K562 (cell line): ENCODE results near the gene RTN4. TPM values are rescaled to one million over a fixed set of nuclear protein-coding genes. Genes with fewer than 3 reads are reported as not detected.

Source experiments
- ATF1 ChIP-seq, 2 experiments: fragments of 450-650 bp in 1 of 2; IDR thresholded peaks; 2 replicates each; pipeline ENCODE4 v1.6.1; 2016; ENCODE audit warnings: missing compliant biosample characterization in 1 of 2, missing genetic modification characterization in 1 of 2
- BCOR ChIP-seq: fragments of 450-650 bp; IDR thresholded peaks from 2 replicates; pipeline ENCODE4 v1.6.1; 2016
- CBX1 ChIP-seq: sonication (generic); IDR thresholded peaks from 2 replicates; pipeline ENCODE4 v1.6.1; 2016; ENCODE audit warnings: antibody characterized with exemption, low read depth, mild to moderate bottlenecking
- CHD2 ChIP-seq: IDR thresholded peaks from 2 replicates; pipeline ENCODE4 v1.6.1; 2011; ENCODE audit warnings: low read depth, low read length
- ETV6 ChIP-seq, 3 experiments: fragments of 150-350 bp in 1 of 3; sonication (generic) in 1 of 3; formaldehyde crosslinking in 1 of 3; IDR thresholded peaks; 2 replicates each; pipeline versions ENCODE4 v1.6.1 to v1.8.0; 2014 to 2022; ENCODE audit warnings: borderline replicate concordance in 2 of 3, low read depth in 2 of 3, antibody characterized with exemption in 1 of 3, low read length in 1 of 3, mild to moderate bottlenecking in 1 of 3, missing genetic modification reagents in 1 of 3
- HDAC1 ChIP-seq, 2 experiments: fragments of 450-650 bp; IDR thresholded peaks; 2 replicates each; pipeline ENCODE4 v1.6.1; 2016 to 2017; ENCODE audit warnings: inconsistent platforms in 1 of 2, mild to moderate bottlenecking in 1 of 2, moderate library complexity in 1 of 2
- HLTF ChIP-seq: fragments of 450-650 bp; IDR thresholded peaks from 2 replicates; pipeline ENCODE4 v1.6.1; 2016
- HSF4 ChIP-seq: fragments of 250-450 bp; sonication (Bioruptor Pico); IDR thresholded peaks from 2 replicates; pipeline ENCODE4 v2.1.2; 2022; ENCODE audit warnings: mild to moderate bottlenecking, moderate library complexity, borderline replicate concordance
- MCM3 ChIP-seq: fragments of 450-650 bp; IDR thresholded peaks from 2 replicates; pipeline ENCODE4 v1.6.1; 2016
- POLR2G ChIP-seq: fragments of 200-400 bp; formaldehyde crosslinking; IDR thresholded peaks from 2 replicates; pipeline ENCODE4 v1.6.1; 2017; ENCODE audit warnings: low read depth, mild to moderate bottlenecking, antibody characterized with exemption, low read length, moderate library complexity
- POLR2H ChIP-seq: IDR thresholded peaks from 2 replicates; pipeline ENCODE4 v1.6.1; 2016; ENCODE audit warnings: missing genetic modification characterization, low read depth, mild to moderate bottlenecking, control low read depth, missing compliant biosample characterization, moderate library complexity
- POU5F1 ChIP-seq: fragments of 150-350 bp; IDR thresholded peaks from 2 replicates; pipeline ENCODE4 v1.6.1; 2014; ENCODE audit warnings: borderline replicate concordance, low read length, low read depth, mild to moderate bottlenecking; ENCODE audit not compliant: partially characterized antibody
- SLC30A9 ChIP-seq: fragments of 250-450 bp; sonication (Bioruptor Pico); IDR thresholded peaks from 2 replicates; pipeline ENCODE4 v1.8.0; 2022; ENCODE audit warnings: mild to moderate bottlenecking, moderate library complexity
- SMARCC2 ChIP-seq: fragments of 450-650 bp; IDR thresholded peaks from 2 replicates; pipeline ENCODE4 v1.6.1; 2017; ENCODE audit warnings: antibody characterized with exemption, moderate library complexity, mild to moderate bottlenecking, low read depth
- STAT5B ChIP-seq: fragments of 250-450 bp; sonication (Bioruptor Pico); IDR thresholded peaks from 2 replicates; pipeline ENCODE4 v1.8.0; 2021; ENCODE audit warnings: mild to moderate bottlenecking, inconsistent platforms
- TAF1 ChIP-seq: IDR thresholded peaks from 2 replicates; pipeline ENCODE4 v1.6.1; 2011; ENCODE audit warnings: mild to moderate bottlenecking, low read length, moderate library complexity; ENCODE audit not compliant: insufficient read depth, control insufficient read depth, severe bottlenecking; ENCODE audit errors: extremely low read depth
- TBL1XR1 ChIP-seq, 2 experiments: IDR thresholded peaks; 2 replicates each; pipeline ENCODE4 v1.6.1; 2012; ENCODE audit warnings: improper control_type of control experiment in 2 of 2, low read length in 2 of 2, mild to moderate bottlenecking in 1 of 2
- ZKSCAN1 ChIP-seq: fragments of 150-350 bp; IDR thresholded peaks from 2 replicates; pipeline ENCODE4 v1.6.1; 2016; ENCODE audit warnings: low read depth, low read length
- ZNF444 ChIP-seq: fragments of 250-450 bp; sonication (Bioruptor Pico); IDR thresholded peaks from 2 replicates; pipeline ENCODE4 v1.4.0; 2020; ENCODE audit warnings: mild to moderate bottlenecking, moderate library complexity
- ZNF668 ChIP-seq: fragments of 250-450 bp; sonication (Bioruptor Pico); IDR thresholded peaks from 2 replicates; pipeline ENCODE4 v1.8.0; 2022; ENCODE audit warnings: mild to moderate bottlenecking, inconsistent platforms
- ZNF766 ChIP-seq: fragments of 200-800 bp; sonication (Bioruptor generic); conservative IDR thresholded peaks from 2 replicates; pipeline ENCODE4 v1.6.1; 2016; ENCODE audit warnings: missing genetic modification characterization, missing compliant biosample characterization
- polyA plus RNA-seq, 8 experiments: library from polyadenylated mRNA; depleted of rRNA in 4 of 8; stranded (reverse) in 5 of 8; unstranded in 3 of 8; fragments of >200 nt; fragmentation: Nextera tagmentation in 2 of 8; fragmentation: Illumina TruSeq in 1 of 8; extraction: Ambion mirVana in 2 of 8; extraction: Trizol in 1 of 8; gene quantifications; 2 replicates each; pipeline versions ENCODE4 v1.2.1 to v1.2.3, GENCODE V29; 2011 to 2014; ENCODE audit warnings: inconsistent platforms in 1 of 8, missing spikeins in 1 of 8
- total RNA-seq, 7 experiments: library from RNA; depleted of rRNA in 6 of 7; stranded (reverse); fragments of >200 nt in 6 of 7; fragmentation: Illumina TruSeq in 2 of 7; extraction: Trizol in 2 of 7; gene quantifications; 2 replicates each; pipeline versions ENCODE4 v1.2.1 to v1.2.3, GENCODE V29; 2011 to 2021; ENCODE audit warnings: low replicate concordance in 1 of 7
- TF ChIP-seq, protein P1 (sequence below): fragments of 450-650 bp; IDR thresholded peaks from 2 replicates; pipeline ENCODE4 v1.6.1; 2018; ENCODE audit warnings: mild to moderate bottlenecking, low read depth; ENCODE audit not compliant: partially characterized antibody
- TF ChIP-seq, protein P2 (sequence below): IDR thresholded peaks from 2 replicates; pipeline ENCODE4 v1.6.1; 2011; ENCODE audit not compliant: insufficient read length; ENCODE audit errors: extremely low read depth
- TF ChIP-seq, protein P3 (sequence below): fragments of 450-650 bp; formaldehyde crosslinking; IDR thresholded peaks from 2 replicates; pipeline ENCODE4 v1.4.0; 2020; ENCODE audit warnings: mild to moderate bottlenecking, moderate library complexity

Gene RTN4
- total and polyA plus RNA-seq, 9 of the 15 experiments (the other 6 are each of a cell fraction or from before 2014, with no cell fraction given) = 73.0 to 248 (median 116) TPM

DNA sequence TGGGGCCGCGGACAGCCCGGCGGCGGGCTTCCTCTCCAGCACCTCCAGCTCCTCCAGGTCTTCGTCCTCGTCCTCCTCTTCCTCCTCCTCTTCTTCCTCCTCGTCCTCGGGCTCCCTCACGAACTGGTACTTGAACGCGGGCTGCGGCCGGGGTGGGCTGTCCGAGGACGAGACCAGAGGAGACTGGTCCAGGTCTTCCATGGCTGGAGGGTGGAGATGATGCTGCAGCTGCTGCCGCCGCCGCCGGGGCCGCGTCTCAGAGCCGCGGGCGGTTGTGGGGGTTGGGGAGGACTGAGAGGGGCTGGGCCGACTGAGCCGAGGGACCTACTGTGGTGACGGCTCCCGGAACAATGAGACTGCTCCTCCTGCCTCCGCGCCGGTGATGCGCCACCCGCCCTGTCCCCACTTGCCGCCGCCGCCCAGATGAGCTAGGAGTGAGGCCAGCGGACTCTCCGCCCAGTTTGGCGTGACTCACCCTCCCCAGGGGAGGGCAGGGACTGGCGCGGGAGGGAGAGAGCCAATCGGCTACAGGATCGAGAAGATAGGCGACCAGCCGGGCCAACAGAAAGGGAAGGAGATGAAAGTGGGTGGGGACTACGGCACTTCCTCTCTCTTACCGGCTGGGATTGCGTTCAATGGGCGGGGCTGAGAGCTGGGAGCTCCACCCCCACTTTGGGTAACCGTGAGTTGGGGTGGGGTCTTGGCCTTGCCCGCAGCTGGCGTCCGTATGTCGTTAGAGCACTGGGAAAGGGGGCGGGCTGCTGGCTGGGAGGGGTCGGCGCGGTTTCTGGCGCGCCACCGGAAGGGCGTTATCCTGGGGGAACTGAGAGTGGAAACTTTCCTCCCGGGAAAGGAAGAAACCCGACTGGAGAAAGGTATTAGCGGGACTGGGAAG is at the start of gene RTN4 (continued):
- no peak; a peak in 1 of 4 replicates for TF ChIP-seq ETV6 (IDR thresholded peaks at IDR 0.05; ENCODE audit: borderline replicate concordance in 1 of 2, low read depth in 2 of 2, low read length in 1 of 2)
- TF ChIP-seq ETV6 (CRISPR knock-in tag; IDR thresholded peaks at IDR 0.05; ENCODE audit: borderline replicate concordance) = no peak
- TF ChIP-seq HDAC1 (IDR thresholded peaks at IDR 0.05) = peak in 1 of 2 experiments; percentile 57; a peak in 1 of 4 replicates
- TF ChIP-seq TAF1 = peak; percentile 95
- peak; percentile 97 for TF ChIP-seq POLR2G
- TF ChIP-seq, protein P1, sequence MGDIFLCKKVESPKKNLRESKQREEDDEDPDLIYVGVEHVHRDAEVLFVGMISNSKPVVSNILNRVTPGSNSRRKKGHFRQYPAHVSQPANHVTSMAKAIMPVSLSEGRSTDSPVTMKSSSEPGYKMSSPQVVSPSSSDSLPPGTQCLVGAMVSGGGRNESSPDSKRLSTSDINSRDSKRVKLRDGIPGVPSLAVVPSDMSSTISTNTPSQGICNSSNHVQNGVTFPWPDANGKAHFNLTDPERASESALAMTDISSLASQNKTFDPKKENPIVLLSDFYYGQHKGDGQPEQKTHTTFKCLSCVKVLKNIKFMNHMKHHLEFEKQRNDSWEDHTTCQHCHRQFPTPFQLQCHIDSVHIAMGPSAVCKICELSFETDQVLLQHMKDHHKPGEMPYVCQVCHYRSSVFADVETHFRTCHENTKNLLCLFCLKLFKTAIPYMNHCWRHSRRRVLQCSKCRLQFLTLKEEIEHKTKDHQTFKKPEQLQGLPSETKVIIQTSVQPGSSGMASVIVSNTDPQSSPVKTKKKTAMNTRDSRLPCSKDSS = no peak
- no peak for TF ChIP-seq SMARCC2
- TF ChIP-seq POU5F1 = no peak
- TF ChIP-seq CBX1 = peak; percentile 76
- TF ChIP-seq, protein P2, sequence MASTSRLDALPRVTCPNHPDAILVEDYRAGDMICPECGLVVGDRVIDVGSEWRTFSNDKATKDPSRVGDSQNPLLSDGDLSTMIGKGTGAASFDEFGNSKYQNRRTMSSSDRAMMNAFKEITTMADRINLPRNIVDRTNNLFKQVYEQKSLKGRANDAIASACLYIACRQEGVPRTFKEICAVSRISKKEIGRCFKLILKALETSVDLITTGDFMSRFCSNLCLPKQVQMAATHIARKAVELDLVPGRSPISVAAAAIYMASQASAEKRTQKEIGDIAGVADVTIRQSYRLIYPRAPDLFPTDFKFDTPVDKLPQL = peak; percentile 29
- peak; percentile 49; the same call in 1 of the 2 replicates for TF ChIP-seq HSF4 (CRISPR knock-in tag)
- no peak for TF ChIP-seq ZNF766
- no peak for TF ChIP-seq SLC30A9 (CRISPR knock-in tag)
- TF ChIP-seq ZKSCAN1 = peak; percentile 98
- no peak for TF ChIP-seq ZNF668 (CRISPR knock-in tag)
- TF ChIP-seq BCOR = no peak
- peak; percentile 83 for TF ChIP-seq CHD2
- TF ChIP-seq STAT5B (CRISPR knock-in tag) = no peak
- peak; percentile 93 for TF ChIP-seq POLR2H
- no peak; the same call in 1 of the 2 replicates for TF ChIP-seq HLTF
- peak in 1 of 2 experiments; percentile 28; a peak in 1 of 4 replicates for TF ChIP-seq TBL1XR1 (IDR thresholded peaks at IDR 0.05; ENCODE audit: low read length in 2 of 2)
- TF ChIP-seq ATF1 (CRISPR knock-in tag; IDR thresholded peaks at IDR 0.05) = no peak; the same call in 1 of the 2 replicates
- TF ChIP-seq ATF1 (tag; IDR thresholded peaks at IDR 0.05) = peak; percentile 91
- TF ChIP-seq MCM3 = no peak
- no peak for TF ChIP-seq ZNF444 (CRISPR knock-in tag)
- TF ChIP-seq, protein P3, sequence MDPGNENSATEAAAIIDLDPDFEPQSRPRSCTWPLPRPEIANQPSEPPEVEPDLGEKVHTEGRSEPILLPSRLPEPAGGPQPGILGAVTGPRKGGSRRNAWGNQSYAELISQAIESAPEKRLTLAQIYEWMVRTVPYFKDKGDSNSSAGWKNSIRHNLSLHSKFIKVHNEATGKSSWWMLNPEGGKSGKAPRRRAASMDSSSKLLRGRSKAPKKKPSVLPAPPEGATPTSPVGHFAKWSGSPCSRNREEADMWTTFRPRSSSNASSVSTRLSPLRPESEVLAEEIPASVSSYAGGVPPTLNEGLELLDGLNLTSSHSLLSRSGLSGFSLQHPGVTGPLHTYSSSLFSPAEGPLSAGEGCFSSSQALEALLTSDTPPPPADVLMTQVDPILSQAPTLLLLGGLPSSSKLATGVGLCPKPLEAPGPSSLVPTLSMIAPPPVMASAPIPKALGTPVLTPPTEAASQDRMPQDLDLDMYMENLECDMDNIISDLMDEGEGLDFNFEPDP (CRISPR knock-in tag) = no peak
